ENCODE data around the gene GLYATL3. TPM values are rescaled to one million over a fixed set of nuclear protein-coding genes. Genes with fewer than 3 reads are reported as not detected.
A peak's percentile ranks its signal among the peaks of the same experiment; 100 is the strongest.

GLYATL3 gene
- total RNA-seq, 1 experiment from 2014 or later, result not detected

- DNase-seq (ENCODE audit: low read depth, low spot score), result no peak
- ATAC-seq, result peak; percentile 85
- in situ Hi-C loops (cut with HindIII; ENCODE audit: low pct_unique_long_range_greater_than_20kb, low sequenced_read_pairs) (no loop called here), intact Hi-C loops (cut with micrococcal nuclease; ENCODE audit: unreplicated experiment) (loop anchor here (1.0 to 2.0 kb wide), 2 partner anchors 75 to 317 kb away; no protein-coding TSS in a partner anchor)
- ChIA-PET POLR2A (no interaction called here), CTCF (interaction anchor here (0.6 to 1.1 kb wide), 9 partner anchors 18 to 1942 kb away, joined by 3 to 10 read pairs (median 4); partner anchors contain the start of gene C6orf141)
- Histone ChIP-seq H3K9me3 (ENCODE audit: control insufficient read depth, insufficient read depth, low read depth, low read length) (no peaks in the 10 kb centered on the region), H3K27ac (ENCODE audit: low read length) (no peak overlapping the region), H3K27me3 (ENCODE audit: control insufficient read depth, insufficient read depth, low read length) (no peaks in the 10 kb centered on the region), H3K36me3 (ENCODE audit: control insufficient read depth, insufficient read depth, low read length) (no peaks in the 10 kb centered on the region; the same call in 1 of the 2 replicates), H3K4me3 (ENCODE audit: low read depth in 2 of 2, low read length in 2 of 2) (no peak overlapping the region), H3K4me1 (ENCODE audit: control insufficient read depth, insufficient read depth, low read length) (no peaks in the 10 kb centered on the region)
- BruUV-seq (replicated peaks), result no TSS peak
- TF ChIP-seq CTCF (IDR thresholded peaks at IDR 0.05) (peak; percentile 77), REST (IDR thresholded peaks at IDR 0.05; ENCODE audit: insufficient read depth in 1 of 2, low read depth in 2 of 2, low read length in 1 of 2) (no peak), POLR2AphosphoS5 (IDR thresholded peaks at IDR 0.05; ENCODE audit: low read depth, low read length) (no peak)
Observed at GRCh38 chr6:49531774-49532569, 32.2 kb downstream of the GLYATL3 start.

GRCh38 chr6:49535795-49536194 lies 36.1 kb downstream of the GLYATL3 start:
- intact Hi-C loops (cut with micrococcal nuclease; ENCODE audit: unreplicated experiment), result no loop called here
- Histone ChIP-seq H3K9me3 (ENCODE audit: control insufficient read depth, insufficient read depth, low read depth, low read length) (no peaks in the 10 kb centered on the region), H3K4me3 (ENCODE audit: low read depth in 2 of 2, low read length in 2 of 2) (no peak overlapping the region), H3K27me3 (ENCODE audit: control insufficient read depth, insufficient read depth, low read length) (no peaks in the 10 kb centered on the region), H3K27ac (ENCODE audit: low read length) (no peak overlapping the region), H3K36me3 (ENCODE audit: control insufficient read depth, insufficient read depth, low read length) (no peaks in the 10 kb centered on the region; the same call in 1 of the 2 replicates), H3K4me1 (ENCODE audit: control insufficient read depth, insufficient read depth, low read length) (no peaks in the 10 kb centered on the region)
- ChIA-PET CTCF (no interaction called here), POLR2A (no interaction called here)
- no TSS peak for BruUV-seq (replicated peaks)
- in situ Hi-C loops (cut with HindIII; ENCODE audit: low pct_unique_long_range_greater_than_20kb, low sequenced_read_pairs), result no loop called here
- ATAC-seq, result no peak
- TF ChIP-seq CTCF (IDR thresholded peaks at IDR 0.05), result no peak
- no peak for DNase-seq (ENCODE audit: low read depth, low spot score)

All from Panc1 (cell line).